Measurements from ENCODE around the gene CNPY1.

The CNPY1 gene

DNA sequence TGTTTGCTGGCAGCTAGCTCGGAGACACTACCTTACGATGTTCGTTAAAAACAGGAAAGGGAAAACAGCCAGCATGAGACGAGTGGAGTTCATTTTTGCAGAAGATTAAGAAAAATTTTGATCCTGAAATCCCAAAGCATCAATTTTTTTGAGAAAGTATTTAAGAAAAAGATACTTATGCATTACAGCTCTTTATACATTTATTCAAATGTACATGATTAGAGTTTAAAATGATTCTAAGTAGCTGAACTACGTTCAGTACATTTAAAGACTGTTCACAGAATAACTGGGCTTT is 34.7 kb downstream of the CNPY1 start:
- no peak for DNase-seq (ENCODE audit: low read depth)

DNA sequence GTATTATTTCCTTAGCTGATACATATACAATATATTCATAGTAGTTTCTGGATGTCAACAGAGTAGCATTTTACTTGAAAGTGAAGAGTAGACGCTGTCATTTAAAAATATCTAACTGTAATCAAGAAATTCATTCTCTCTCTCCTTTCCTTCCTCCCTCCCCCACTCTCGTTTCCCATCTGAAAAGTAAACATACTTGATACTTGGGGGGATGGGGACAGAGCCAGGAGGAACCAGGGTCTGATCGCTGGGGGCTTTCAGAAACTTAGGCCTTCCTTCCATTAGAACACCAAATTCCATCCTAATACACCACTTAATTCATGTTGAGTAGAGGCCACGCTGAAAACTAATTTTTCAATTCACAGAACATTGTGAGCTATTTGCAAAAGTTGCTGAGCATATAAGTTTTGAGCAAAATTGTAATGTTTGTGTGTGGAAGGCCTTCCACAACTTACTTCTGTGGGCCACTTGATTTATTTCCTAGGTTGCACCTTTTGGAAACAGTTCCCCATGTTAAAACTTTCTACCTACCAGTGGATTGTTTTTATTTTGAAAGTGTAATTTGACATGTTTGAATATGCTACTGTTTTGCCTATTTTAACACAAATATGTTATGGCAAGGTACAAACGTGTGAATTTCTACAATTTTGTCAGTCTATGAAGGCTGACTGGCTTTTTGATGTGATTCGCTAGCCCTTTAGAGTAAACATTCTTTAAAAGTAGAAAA is 35.2 kb downstream of the CNPY1 start:
- DNase-seq (ENCODE audit: low read depth), result no peak

DNA sequence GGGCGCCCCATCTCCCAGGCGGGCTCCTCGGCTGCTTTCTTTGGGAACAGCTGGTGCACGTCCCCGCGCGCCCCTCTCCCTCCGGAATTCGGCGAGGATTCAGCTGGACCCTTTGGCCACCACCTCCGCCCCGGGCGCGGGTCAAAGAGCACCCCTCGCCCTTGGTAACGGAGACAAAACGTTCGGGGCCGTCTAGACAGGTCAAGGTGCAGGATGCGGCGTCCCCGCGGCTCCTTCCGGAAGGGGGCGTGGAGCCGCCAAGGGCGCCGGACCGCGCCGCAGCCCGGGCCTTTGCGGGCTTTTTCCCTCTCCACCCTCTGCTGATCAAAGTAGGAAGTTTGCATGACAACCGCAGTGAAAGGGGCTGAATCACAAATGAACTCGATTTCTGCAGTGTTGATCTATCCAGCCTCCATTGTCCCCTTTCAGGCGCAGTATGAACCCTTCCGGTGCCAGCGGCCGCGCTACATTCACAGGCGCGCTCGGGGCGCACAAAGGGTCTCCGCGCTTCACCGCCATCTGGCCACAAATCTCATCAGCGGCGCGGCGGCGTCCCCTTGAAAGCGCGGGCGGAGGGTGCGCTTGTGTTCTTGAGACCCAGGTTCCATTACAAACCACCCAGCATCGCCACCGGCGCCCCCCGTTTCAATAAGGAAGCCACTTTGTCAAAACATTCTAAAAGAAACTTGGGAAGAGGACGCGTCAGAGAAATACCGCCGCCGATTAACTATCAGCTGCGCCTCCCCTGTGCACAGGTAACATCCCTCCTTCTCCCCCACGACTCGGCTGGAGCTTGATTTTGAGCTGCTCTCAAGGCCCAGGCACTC is 36.4 kb downstream of the CNPY1 start:
- DNase-seq (ENCODE audit: low read depth), result no peak

DNA sequence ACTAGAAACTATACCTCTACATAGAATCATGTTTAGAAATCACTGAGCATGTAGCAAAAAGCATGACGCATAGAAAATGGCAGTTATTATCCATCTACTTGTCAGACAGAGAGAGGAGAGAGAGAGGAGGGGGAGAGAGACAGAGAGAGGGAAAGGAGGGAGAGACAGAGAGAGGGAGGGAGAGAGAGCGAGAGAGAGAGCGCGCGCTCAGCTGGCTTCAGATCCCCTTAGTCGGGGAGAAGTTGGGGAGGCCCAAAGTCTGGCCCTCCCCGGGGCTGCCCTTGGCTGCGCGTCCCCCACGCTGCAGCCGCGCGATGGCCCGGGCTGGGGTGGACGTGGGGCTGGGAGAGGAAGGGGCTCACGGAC is 37.0 kb downstream of the CNPY1 start:
- no peak for DNase-seq (ENCODE audit: low read depth)

DNA sequence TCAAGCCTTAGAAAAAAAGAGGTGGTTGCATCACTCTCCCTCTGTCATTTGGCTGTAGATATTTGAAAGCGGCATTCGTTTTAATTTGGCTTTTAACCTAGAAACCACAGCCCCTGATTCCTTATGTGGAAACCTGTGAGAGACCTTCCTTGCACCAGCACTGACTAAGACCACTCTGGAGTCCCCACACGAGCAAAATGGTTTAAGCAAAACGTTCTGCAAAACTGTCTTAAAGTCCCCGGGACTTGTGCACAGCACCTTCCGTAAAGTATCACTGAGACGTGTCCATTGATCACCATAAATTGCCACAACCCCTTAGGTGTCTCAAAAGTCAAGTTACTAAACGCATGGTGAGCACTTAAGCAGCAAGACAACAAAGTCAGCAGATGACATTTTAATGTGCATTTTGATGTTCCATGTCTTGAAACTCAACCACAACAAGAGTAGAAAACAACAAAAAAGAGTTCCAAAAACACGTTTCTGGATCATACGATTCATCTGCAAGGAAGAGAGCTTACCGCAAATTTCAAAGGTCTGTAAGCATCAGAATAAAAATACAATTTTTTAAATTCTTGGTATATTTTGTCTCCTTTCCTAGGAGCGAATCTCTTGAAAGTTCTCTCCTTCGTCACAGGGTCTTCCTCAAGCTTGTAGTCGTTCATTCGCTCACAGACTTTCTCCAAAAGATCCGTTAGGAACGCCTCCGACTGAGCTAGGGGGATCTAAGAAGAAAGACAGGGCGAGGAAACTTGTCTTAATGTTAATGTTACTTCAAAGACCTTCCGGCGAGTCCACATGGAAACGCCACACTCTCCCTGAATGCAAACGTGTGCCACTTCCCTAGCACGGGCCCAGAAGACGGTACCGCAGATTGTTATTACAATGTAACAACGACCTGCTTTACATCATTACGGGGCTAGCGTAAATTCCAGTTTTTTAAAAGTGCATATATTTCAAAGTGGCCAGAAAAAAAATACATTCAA is 37.7 kb downstream of the CNPY1 start:
- DNase-seq (ENCODE audit: low read depth), result no peak

DNA sequence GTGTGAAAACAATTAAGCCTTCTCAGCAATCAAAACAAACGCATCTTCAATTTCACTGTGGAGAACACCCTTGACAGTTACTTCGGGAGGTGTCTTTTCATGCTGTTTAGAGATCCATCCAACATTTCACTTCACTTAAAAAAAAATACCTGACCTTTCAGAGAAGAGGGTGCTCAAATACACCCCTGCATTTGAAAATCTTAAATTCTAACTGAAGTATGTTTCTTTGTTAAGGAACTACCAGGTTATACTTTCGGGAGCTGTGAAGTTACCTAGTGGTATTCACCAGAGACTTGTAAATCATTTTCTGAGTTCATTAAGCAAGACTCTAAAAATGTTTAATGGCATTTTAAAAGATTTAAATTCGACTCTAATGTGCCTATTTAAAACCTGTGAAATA is 38.8 kb downstream of the CNPY1 start:
- no peak for DNase-seq (ENCODE audit: low read depth)

DNA sequence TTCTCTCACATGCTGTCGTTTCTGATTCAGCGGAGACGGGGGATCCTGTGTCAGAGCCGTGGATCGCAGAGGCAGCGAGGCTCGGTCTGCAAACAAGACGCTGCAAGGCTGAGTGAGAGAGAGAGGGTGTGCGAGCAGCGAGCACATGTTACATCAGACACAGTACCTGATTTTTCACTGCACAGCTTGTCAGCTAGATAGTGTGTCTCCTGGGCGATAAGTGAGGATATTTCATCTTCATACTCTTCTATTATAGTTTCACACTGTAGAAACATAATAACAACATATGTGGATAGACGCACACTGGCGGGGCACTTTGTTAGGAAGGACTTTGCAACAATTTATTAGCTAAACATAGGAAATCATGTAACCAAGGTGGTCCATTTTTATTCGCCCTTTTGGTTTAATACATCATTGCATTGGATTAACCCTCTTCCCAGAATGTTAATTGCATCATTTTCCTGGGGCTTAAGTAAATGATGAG is 39.5 kb downstream of the CNPY1 start:
- DNase-seq (ENCODE audit: low read depth), result no peak

DNA sequence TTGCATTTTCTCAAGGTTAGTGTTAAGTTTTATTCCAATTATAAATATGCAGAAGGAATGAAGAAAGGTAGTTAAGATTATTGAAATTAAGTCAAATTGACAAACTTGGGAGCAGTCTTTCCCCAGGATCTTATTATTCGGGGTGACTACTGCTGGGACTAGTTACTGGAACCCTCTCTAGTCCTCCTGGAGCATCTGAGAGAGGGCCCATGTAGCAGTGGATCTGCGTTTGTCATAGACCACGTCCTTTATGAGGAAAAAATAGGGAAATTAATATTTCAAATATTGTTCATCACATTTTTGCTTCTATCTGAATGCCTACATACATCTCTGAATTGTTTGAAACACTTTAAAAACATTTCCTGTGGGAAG is 41.0 kb downstream of the CNPY1 start:
- no peak for DNase-seq (ENCODE audit: low read depth)

DNA sequence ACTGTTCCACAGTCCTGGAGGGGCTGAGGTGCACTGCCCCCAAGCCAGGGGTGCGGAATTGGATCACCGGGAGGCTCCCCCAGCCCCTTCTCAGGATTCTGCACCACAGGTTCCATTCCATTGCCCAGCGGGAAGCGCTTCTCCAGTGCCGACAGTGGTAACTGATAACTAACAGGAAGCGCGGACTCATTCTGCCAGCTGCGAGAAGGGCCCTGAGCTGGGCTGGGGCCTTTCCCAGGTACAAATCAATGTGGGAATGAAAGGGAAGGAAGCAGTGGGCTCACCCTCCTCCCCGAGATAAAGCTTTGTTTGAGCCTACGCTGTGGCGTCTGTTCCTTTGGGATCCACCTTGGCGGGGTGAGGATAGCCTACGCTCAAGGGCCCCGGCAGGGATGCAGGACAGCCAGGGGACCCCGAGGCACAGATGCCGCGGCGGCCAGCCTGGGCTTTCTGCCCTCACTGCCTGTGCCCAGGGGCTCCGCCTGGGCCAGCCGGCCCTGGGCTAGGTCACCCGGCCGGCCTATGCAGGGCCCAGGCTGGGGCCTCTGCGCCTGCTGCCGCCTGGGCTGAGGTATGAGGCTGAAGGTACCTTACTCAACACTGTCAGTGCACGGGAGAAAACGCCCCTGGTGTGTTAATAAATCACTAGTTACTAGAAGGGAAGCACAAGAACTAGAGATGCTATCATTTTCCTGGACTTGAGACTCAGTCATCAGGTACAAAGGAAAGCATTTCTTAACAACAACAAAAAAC is 49.0 kb downstream of the CNPY1 start:
- DNase-seq (ENCODE audit: low read depth), result no peak

DNA sequence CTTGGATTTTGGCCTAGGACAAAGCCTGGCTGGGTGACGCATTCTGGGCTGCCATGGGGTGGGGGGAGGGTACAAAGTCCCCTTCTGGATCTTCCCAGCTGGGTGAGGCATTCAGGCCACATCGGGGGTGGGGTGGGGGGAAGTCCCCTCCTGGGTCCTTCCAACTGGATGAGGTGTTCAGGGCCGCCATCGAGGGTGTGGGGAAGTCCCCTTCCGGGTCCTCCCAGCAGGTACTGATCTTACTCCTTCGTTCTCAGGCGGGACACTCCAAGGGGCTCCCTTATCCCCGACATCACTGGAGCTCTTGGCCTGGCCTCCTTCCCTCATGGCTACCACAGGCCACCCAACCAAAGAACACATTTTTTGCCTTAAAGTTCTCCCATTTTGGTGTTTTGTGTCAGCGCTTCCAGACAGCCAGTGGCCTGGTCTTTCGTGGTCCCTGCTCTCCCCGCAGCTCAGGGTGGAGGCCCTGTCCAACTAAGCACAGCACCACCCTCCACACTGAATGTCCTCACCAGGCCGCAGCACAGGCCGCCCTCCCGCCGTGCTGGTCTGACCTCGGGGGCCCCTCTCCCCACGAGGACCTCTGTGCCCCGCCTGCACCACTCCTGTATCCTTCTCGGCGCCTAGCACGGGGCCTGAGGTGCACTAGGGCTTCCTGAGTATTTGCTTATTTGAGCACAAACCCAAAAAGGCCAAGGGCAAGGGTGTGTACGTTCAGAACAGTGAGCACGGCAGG is 49.9 kb downstream of the CNPY1 start:
- DNase-seq (ENCODE audit: low read depth), result no peak

DNA sequence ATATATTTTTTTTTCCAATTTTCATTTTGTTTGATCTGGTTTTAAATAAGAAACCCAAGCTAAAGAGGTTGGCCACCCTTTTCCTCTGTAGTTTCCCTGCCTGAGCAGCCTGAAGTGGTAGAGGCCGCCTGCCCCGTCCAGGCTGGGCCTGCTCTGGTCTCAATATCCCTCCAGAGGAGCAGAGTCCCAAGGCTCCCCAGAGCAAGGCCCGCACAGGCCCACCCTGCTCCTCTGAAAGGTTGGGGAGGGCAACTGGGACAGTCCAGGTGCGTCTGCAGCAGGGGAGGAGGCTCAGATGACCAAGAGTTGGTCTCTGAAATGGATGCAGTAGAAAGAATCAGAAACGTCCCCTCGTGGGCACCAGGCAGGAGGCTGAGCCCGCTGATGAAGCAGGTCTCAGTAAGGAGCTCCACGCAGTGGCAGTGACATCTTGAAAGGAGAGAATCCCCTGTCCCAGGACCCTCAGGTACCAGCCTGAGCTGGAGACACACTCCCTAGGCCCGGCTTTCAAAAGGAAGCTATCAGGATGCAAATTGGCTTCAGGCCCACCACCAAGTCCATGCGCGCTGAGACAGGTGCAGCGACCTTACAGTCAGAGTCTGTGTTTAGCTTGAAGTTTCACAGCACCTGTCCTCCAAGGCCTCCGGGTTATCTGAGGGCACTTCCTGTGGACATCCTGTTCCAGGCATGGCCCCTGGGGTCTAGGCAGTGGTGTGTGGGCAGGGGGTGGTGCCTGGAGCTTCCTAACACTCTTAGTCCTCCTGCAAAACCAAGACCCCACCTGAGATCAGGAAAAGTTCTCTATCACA is 50.7 kb downstream of the CNPY1 start:
- no peak for DNase-seq (ENCODE audit: low read depth)

DNA sequence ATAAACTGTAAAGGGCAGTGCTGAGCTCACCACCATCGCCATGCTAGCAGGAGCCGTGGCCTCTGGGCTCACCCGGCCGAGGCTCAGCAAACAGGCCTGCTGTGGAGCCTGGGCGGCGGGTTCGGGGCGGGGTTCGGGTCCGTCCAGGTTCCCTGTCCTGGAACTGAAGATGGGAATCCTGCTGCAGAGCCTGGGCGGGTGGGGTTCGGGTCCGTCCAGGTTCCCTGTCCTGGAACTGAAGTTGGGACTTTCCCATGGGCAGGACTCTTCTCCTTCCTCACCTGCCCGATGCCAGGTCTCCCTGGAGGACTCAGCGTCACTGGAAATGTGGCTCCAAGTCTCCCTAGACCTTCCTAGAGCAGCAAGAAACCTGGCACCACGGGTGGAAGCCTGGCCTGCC is 51.8 kb downstream of the CNPY1 start:
- DNase-seq (ENCODE audit: low read depth), result no peak

DNA sequence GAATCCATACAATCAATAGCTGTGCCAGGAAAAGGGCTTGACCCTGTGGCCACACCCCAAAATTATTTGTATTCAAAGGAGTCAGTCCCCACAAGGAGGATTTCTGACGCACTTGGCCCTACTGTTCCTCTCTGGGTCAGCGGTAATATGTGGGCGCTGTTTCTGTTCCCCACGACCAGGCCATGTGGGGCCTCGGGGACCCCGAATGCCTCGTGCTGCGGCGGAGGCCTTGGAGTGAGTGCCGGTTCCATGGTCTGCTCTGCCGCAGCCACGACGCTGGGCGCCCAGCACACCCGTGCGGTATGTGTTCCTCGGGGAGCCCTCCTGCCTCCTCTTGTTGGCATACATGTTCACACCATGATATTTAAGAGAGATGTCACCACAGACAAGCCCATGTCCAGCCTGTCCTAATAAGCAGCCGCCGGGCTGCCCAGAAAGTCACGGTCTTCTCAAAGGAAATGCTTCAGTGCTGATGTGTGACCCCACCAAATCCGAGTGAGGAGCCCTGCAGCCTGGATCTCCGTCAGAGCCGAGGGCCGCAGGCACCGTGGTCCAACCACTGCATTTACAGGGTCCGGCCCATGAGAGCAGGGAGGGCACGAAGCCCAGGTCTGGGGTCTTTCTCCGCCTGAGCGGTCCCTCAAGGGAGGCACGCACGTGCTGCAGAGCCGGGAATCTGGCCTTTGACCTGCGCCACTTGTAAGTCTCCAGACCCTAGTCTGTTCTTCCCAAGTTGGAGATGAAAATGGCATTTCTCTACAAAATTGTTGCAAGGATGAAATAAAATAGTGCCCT is 52.4 kb downstream of the CNPY1 start:
- DNase-seq (ENCODE audit: low read depth), result no peak

DNA sequence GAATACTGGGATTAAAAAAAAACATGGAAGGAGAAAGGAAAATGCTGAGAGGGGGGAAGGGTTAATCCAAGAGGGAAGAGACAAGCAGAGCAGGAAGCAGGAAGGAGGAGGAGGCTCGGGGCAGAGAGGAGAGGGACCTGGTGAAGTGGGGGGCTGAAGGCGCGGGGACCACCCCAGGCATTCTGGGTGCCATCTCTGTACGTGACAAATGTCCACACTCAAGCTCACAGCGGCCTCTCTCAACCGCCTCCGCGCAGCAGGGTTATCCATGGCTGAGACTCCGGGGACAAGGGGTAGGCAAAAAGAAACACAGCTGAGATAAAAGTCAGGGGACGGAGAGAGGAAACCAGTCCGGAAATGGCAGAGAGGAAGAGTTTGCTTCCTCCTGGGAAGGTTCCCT is 54.5 kb downstream of the CNPY1 start:
- DNase-seq (ENCODE audit: low read depth), result no peak

DNA sequence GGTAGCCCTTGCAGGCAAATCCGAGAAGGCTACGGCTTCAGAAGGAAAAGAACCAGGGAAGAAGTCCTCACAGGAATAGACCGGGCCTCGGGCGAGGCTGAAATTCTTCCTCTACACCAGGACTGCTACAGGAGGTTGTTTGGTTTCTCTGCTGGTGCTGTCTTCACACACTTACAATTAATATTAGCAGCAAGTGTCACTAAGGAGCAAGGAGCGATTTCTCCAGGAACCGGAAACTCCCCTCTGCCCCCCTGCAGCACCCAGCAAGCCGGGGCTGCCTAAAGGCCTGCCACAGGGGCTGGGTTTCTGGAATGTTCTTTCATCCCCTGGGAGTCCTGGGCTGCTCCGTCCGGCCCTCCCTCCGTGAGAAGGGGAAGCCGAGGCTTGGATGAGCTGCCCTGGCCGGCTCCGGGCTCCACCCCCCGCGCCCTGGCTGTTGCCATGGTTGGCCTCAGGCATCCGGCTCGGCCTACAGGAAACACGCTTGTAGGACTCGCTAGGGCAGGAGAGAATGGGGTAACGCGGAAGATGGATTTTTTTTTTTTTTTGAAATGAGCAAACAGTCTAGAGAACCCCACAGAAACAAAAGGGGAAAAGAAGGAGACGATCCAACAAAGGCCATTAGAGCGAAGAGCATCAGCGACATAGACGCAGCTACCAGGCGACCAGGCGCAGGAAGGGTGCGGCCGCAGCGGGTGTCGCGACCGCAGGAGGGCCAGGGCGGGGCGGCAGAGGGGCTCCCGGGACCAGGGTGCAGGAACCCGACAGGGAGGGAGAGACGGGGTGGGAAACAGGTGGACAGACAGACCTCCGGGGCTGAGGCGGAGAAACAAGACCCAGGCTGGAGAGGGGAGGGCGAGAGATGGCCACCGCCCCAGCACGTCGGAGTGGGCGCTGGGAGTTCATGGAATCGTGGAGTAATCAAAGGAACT is 55.4 kb downstream of the CNPY1 start:
- no peak for DNase-seq (ENCODE audit: low read depth)

DNA sequence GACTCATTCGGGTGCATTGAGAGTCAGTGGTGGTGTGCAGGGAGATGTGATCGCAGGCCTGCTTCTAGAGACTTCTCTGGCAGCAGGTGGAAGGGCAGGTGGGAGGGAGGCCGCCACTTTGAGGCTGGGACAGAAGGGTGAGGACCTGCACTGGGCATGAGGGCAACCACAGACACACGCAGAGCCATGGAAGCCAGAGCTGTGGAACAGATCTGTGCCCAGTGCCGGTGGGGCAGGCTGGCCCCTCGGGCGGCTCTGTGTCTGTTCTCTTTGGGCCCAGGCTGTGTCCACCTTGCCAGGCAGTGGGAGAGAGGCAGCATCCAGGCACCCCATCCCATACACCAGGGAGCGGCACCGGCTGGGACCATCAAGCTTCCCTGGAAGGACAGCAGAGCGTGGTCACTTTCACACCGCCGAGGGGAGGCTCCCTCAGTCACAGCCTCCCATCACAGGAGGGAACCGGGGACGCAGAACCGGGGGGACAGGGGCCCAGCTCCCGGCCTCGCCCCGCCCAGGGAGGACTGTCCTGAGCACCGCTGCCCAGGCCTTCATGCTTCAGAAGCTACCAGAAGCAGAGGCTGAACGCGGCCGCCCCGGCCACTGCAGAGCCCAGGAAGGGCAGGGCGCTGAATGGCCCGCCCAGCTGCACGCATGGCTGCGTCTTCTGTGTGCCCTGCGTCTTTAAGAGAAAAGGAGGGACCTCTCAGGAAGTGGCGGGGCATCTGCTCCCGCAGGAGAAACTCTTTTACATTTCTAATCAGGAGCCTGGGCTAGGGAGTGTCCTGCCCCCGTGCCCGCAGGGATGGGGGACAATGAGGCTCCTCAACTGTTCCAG is 56.3 kb downstream of the CNPY1 start:
- DNase-seq (ENCODE audit: low read depth), result no peak

DNA sequence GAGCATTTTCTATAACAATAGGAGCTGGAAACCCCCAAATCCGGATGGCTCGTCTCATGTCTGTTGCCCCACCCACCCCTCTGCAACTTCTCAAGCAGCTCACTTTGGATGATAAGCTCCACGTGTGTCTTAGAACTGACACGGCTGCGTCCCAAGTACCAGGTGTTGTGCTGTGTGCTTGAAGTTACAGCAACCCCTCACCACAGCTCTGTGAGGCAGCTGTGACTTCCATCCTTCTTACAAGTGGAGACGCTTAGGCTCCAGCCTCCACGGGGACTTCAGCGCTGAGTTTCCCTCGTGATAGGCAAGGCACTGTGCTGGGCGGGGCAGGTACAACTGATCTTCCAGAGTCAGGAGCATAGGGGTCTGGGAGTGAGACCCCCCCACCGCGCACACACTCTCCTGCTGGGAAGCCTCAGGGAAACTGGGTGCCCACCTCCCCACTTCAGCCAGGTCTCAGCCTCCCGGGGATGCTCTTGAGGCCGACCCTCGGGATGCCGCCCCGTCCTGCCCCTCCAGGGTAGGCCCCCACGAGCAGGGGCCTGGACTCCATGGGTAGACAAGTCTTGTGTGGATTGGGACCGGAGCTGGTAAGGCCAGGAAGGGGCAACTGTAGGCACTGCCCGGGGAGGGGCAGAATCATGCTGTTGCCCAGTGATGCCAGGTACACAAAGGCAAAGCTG is 57.1 kb downstream of the CNPY1 start:
- no peak for DNase-seq (ENCODE audit: low read depth)

All from stimulated activated CD8-positive, alpha-beta memory T cell treated with anti-CD3 and anti-CD28 coated beads, Interleukin-15, amount 100 ng/mL, for 1 hour (primary cell).